Fibroblast of villous mesenchyme (primary cell): Measurements from ENCODE around the gene TRIP6. TPM values are rescaled to one million over a fixed set of nuclear protein-coding genes. Genes with fewer than 3 reads are reported as not detected.
A peak's percentile ranks its signal among the peaks of the same experiment; 100 is the strongest.

Experiments
- DNase-seq: peaks from one replicate; pipeline ENCODE4 v3.0.0-alpha.2; 2010; ENCODE audit warnings: low read depth
- H3K4me3 ChIP-seq: 2 replicates; pipeline ENCODE4 v1.5.1; 2011; ENCODE audit warnings: low read depth, mild to moderate bottlenecking, low read length
- CTCF ChIP-seq: IDR thresholded peaks from 2 replicates; pipeline ENCODE4 v1.5.1; 2012; ENCODE audit warnings: low read depth, mild to moderate bottlenecking, low read length; ENCODE audit not compliant: insufficient read depth
- total RNA-seq: library from RNA; depleted of rRNA; stranded (reverse); fragments of >200 nt; gene quantifications from 2 replicates; pipeline ENCODE4 v1.2.3, GENCODE V29; 2012

TRIP6 gene
- total RNA-seq = 86.0 and 106 TPM in 2 replicates

- peak within 1 kb of the TSS; percentile 87 for H3K4me3 ChIP-seq
- no peak for TF ChIP-seq CTCF
- DNase-seq = peak; percentile 93
Observed at GRCh38 chr7:100867040-100867775, at the start of gene TRIP6. Gene TRIP6, plus strand, starts transcription at chr7:100867387. Its CDS starts 111 bp downstream, at chr7:100867498.

- no peak for DNase-seq
- H3K4me3 ChIP-seq = no peak overlapping the region
- no peak for TF ChIP-seq CTCF
Observed at GRCh38 chr7:100818366-100818765, 48.8 kb upstream of the TRIP6 start.

GRCh38 chr7:100818825-100819224 is 48.4 kb upstream of the TRIP6 start:
- H3K4me3 ChIP-seq = no peak overlapping the region
- TF ChIP-seq CTCF = no peak
- DNase-seq = no peak

- DNase-seq = no peak
- H3K4me3 ChIP-seq = no peak overlapping the region
Observed at GRCh38 chr7:100819586-100819985, 47.6 kb upstream of the TRIP6 start.

GRCh38 chr7:100822236-100823139 is 44.7 kb upstream of the TRIP6 start:
- TF ChIP-seq CTCF = no peak
- H3K4me3 ChIP-seq = no peak overlapping the region
- no peak for DNase-seq

More at GRCh38 chr7:100819586-100819985, 47.6 kb upstream of the TRIP6 start:
- no peak for TF ChIP-seq CTCF

GRCh38 chr7:100823140-100823525 is 44.1 kb upstream of the TRIP6 start:
- TF ChIP-seq CTCF = no peak
- DNase-seq = no peak
- no peak overlapping the region for H3K4me3 ChIP-seq
